Measurements from ENCODE around the gene GUCA2A.

DNA sequence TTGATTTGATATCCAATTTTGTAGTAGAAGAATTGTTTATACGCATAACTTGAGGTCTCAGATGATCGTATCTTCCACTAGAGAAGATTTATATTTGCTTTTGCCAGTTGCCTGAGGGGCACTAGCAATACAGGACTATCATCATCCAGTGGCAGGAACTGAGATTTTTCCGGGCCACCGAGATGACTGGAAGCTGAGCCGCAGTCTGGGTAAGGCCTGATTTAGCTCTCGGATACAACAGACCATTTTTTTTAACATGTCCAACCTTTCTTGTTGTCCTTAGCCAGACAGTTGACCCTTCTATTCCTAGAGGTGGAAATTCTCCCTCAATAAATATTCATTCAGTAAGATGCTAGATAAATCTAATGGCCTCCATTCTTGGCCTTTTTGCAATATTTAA lies 36.8 kb downstream of the GUCA2A start:
- TF ChIP-seq, protein P1, sequence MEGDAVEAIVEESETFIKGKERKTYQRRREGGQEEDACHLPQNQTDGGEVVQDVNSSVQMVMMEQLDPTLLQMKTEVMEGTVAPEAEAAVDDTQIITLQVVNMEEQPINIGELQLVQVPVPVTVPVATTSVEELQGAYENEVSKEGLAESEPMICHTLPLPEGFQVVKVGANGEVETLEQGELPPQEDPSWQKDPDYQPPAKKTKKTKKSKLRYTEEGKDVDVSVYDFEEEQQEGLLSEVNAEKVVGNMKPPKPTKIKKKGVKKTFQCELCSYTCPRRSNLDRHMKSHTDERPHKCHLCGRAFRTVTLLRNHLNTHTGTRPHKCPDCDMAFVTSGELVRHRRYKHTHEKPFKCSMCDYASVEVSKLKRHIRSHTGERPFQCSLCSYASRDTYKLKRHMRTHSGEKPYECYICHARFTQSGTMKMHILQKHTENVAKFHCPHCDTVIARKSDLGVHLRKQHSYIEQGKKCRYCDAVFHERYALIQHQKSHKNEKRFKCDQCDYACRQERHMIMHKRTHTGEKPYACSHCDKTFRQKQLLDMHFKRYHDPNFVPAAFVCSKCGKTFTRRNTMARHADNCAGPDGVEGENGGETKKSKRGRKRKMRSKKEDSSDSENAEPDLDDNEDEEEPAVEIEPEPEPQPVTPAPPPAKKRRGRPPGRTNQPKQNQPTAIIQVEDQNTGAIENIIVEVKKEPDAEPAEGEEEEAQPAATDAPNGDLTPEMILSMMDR (IDR thresholded peaks at IDR 0.05; ENCODE audit: poor library complexity): no peak
- no peak for TF ChIP-seq EZH2 (IDR thresholded peaks at IDR 0.05; ENCODE audit: borderline replicate concordance)
